Spinal cord (tissue), 10 donors: ENCODE measurements around the gene OR2V1. TPM values are rescaled to one million over a fixed set of nuclear protein-coding genes. Genes with fewer than 3 reads are reported as not detected.

ENCODE experiments used
- DNase-seq, 6 donors: peaks; one replicate each; pipeline versions ENCODE4 v3.0.0 to v3.0.0-alpha.2; 2013 to 2015; ENCODE audit warnings: low spot score in 6 of 6, low read depth in 4 of 6
- H3K27ac ChIP-seq: one replicate; pipeline ENCODE4 v1.5.1; 2013; ENCODE audit warnings: low read depth, low read length, control low read depth
- H3K27me3 ChIP-seq: one replicate; pipeline ENCODE4 v1.6.1; 2013; ENCODE audit warnings: low read length; ENCODE audit not compliant: control insufficient read depth, insufficient read depth
- H3K36me3 ChIP-seq: one replicate; pipeline ENCODE4 v1.6.1; 2013; ENCODE audit warnings: low read length; ENCODE audit not compliant: control insufficient read depth, insufficient read depth
- H3K4me1 ChIP-seq: one replicate; pipeline ENCODE4 v1.6.1; 2013; ENCODE audit warnings: low read length; ENCODE audit not compliant: control insufficient read depth, insufficient read depth
- H3K4me3 ChIP-seq: one replicate; pipeline ENCODE4 v1.5.1; 2013; ENCODE audit warnings: low read depth, low read length, control low read depth
- H3K9me3 ChIP-seq: one replicate; pipeline ENCODE4 v1.6.1; 2013; ENCODE audit warnings: low read length; ENCODE audit not compliant: control insufficient read depth, insufficient read depth
- WGBS: methylation state at CpG from one replicate; pipeline ENCODE4 v1.1.5; 2013; ENCODE audit warnings: missing lambda C conversion rate; ENCODE audit not compliant: insufficient coverage; 5-methylcytosine and 5-hydroxymethylcytosine counted together
- polyA plus RNA-seq, 2 donors: library from polyadenylated mRNA; unstranded; fragments of 120-200 nt; gene quantifications; one replicate each; pipeline ENCODE4 v1.2.1, GENCODE V29; 2013; ENCODE audit not compliant: insufficient read length in 2 of 2
- total RNA-seq, 2 donors: library from RNA; depleted of rRNA in 1 of 2; stranded (reverse); fragments of 120-200 nt in 1 of 2; fragments of >200 nt in 1 of 2; gene quantifications; one replicate each; pipeline versions ENCODE4 v1.2.3 to v1.2.4, GENCODE V29; 2013 to 2014
- donor health status: healthy.

Gene OR2V1
- total and polyA plus RNA-seq, 4 donors: not detected

DNA sequence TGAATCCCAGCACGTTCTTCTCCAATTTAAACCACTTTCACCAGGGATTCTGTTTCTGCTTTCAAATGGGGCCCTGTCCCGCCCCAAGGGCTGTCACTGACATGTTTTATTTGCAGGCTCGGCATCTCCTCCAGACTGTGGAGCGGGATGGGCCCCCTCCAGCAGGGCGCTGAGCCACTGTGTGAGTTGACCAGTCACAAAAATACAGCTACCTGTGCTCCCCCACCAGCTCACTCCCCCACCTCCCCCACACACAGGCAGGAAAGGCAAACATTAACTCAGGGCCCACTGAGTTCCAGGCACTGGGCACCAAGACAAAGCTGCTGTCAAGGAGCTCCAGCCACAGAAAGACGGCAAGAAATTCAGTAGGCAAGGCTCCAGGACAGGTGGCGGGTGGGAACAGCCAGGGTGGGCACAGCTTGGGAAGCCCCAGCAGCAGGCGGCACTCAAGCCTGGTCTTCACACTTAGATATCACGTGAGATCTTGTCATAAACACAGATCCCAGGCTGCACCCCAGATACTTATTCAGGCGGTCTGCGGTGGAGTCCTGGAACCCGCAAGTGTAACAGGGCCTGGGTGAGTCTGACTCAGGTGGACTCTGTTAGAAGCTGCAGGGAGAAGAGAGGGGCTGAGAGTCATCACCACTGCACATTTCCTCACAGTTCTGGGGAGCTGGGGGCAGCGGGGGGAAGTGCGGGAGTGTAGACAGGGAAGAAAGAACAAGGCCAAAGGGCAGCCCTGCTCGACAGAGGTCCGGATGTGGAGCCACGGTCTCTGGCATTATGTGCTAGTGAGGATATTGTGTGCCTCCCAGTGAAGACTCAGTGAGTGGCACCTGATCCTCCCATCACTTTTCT, 44.7 kb downstream of the OR2V1 start:
- 49% methylated on average over 13 of the region's 17 CpGs for WGBS
- Histone ChIP-seq H3K36me3 (no peaks in the 10 kb centered on the region), H3K4me1 (no peaks in the 10 kb centered on the region), H3K4me3 (no peak overlapping the region), H3K9me3 (no peaks in the 10 kb centered on the region), H3K27me3 (peaks cover 15% of the 10 kb centered on the region), H3K27ac (no peak overlapping the region)
- no peak for DNase-seq

DNA sequence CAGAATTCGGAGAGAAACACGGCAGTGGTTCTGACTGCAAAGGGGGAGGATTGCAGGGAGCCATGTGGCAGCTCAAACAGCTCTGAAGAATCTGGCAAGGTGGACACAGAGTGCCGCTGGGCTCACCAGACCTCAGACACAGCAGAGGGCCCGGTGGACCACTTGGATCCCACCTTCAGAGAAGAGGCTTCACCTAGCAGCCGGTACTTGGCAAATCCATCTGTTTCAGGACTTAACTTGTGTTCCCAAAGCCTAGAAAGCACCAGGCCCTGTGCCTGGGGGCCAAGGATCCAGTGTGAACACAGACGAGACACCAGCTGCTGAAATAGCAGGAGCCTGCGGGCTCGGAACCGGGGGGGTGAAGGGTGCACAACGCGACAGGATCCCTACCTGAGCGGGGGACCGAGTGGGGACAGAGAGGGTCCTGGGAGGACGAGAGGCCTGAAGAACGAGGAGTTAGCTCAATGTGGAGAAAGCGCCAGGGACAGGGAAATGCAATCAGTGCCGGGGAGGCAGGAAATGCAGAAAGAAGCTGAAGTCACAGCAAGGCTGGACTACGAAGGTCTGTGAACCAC, 46.3 kb downstream of the OR2V1 start:
- H3K27me3 ChIP-seq: peaks cover 15% of the 10 kb centered on the region
- WGBS: 59% methylated on average over 18 of the region's 18 CpGs
- H3K4me3 ChIP-seq: no peak overlapping the region

DNA sequence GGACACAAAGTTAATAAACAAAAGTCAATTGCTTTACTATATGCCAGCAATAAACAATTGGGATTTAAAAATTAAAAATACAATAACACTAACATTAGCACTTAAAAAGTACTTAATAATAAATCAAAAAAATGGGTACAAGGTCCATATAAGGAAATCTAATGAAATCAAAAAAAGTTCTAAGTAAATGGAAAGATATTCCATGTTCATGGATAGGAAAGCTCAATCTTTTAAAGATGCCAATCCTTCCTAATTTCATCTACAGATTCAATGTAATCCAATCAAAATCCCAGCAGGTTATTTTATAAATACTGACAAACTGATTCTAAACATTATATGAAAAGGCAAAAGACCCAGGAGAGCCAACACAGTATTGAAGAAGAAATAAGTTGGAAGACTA, 49.0 kb downstream of the OR2V1 start:
- DNase-seq: no peak
- no peaks in the 10 kb centered on the region for H3K4me1 ChIP-seq
- no peaks in the 10 kb centered on the region for H3K36me3 ChIP-seq
- peaks cover 2% of the 10 kb centered on the region for H3K9me3 ChIP-seq
- H3K4me3 ChIP-seq: no peak overlapping the region
- H3K27ac ChIP-seq: no peak overlapping the region
- H3K27me3 ChIP-seq: peaks cover 10% of the 10 kb centered on the region

More for the DNA sequence above, 46.3 kb downstream of the OR2V1 start:
- no peaks in the 10 kb centered on the region for H3K4me1 ChIP-seq
- H3K9me3 ChIP-seq: no peaks in the 10 kb centered on the region
- DNase-seq: no peak
- H3K36me3 ChIP-seq: no peaks in the 10 kb centered on the region
- no peak overlapping the region for H3K27ac ChIP-seq

DNA sequence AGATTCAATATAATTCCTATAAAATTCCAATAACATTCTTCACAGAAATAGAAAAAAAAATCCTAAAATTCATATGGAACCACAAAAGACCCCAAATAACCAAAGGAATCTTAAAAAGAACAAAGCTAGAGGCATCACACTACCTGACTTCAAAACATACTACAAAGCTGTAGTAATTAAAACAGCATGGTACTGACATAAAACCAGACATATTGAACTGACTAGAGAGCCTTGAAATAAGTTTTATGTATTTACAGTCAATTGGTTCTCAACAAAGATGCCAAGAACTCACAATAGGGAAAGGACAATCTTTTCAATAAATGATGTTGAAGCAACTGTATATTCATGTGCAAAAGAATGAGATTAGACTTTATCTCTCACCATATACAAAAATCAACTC, 54.0 kb downstream of the OR2V1 start:
- Histone ChIP-seq H3K27ac (no peak overlapping the region), H3K4me3 (no peak overlapping the region), H3K36me3 (no peaks in the 10 kb centered on the region), H3K4me1 (no peaks in the 10 kb centered on the region), H3K27me3 (peaks cover 2% of the 10 kb centered on the region), H3K9me3 (peaks cover 6% of the 10 kb centered on the region)
- DNase-seq: no peak

Other genes with a start within 250 kb of the OR2V1 start
- gene BTNL8, start 232.0 kb downstream of the OR2V1 start, total RNA-seq: under 1 TPM; 0.11 to 0.50 TPM
- gene BTNL8, start 232.0 kb downstream of the OR2V1 start, polyA plus RNA-seq: under 1 TPM in 1 of 2 donors, not detected in 1; 0.39 TPM
- not detected for gene BTNL3, start 142.3 kb downstream of the OR2V1 start, total RNA-seq
- not detected for gene BTNL3, start 142.3 kb downstream of the OR2V1 start, polyA plus RNA-seq
- 1 to 10 TPM; 3.6 to 6.3 TPM for gene BTNL9, start 90.9 kb downstream of the OR2V1 start, total RNA-seq
- gene BTNL9, start 90.9 kb downstream of the OR2V1 start, polyA plus RNA-seq: 10 to 100 TPM; 13.6 to 16.3 TPM
- not detected for gene OR2V2, start 16.4 kb upstream of the OR2V1 start, total RNA-seq
- gene OR2V2, start 16.4 kb upstream of the OR2V1 start, polyA plus RNA-seq: under 1 TPM in 1 of 2 donors, not detected in 1; 0.06 TPM
- gene TRIM7, start 74.0 kb upstream of the OR2V1 start, total RNA-seq: 1 to 10 TPM; 1.8 to 1.9 TPM
- 1 to 10 TPM; 6.4 to 7.3 TPM for gene TRIM7, start 74.0 kb upstream of the OR2V1 start, polyA plus RNA-seq
- 10 to 100 TPM; 10.7 to 23.1 TPM for gene TRIM41, start 92.1 kb upstream of the OR2V1 start, total RNA-seq
- 10 to 100 TPM; 38.5 to 39.7 TPM for gene TRIM41, start 92.1 kb upstream of the OR2V1 start, polyA plus RNA-seq
- 1,000 to 10,000 TPM; 1,628 to 2,875 TPM for gene RACK1, start 112.7 kb upstream of the OR2V1 start, total RNA-seq
- gene RACK1, start 112.7 kb upstream of the OR2V1 start, polyA plus RNA-seq: 1,000 to 10,000 TPM; 1,370 to 1,428 TPM
- 10 to 100 TPM; 13.2 to 18.7 TPM for gene TRIM52, start 130.0 kb upstream of the OR2V1 start, total RNA-seq
- 10 to 100 TPM; 25.1 to 35.8 TPM for gene TRIM52, start 130.0 kb upstream of the OR2V1 start, polyA plus RNA-seq
- gene OR4F3, start 236.1 kb upstream of the OR2V1 start, total RNA-seq: under 1 TPM in 1 of 2 donors, not detected in 1; 0.22 TPM
- not detected for gene OR4F3, start 236.1 kb upstream of the OR2V1 start, polyA plus RNA-seq